GM23248 (cell line): Measurements from ENCODE around the gene SNAP25.

Experiments used
- EZH2 ChIP-seq: fragments of 200-600 bp; sonication (generic); IDR thresholded peaks from 2 replicates; pipeline ENCODE4 v1.6.1; 2018; ENCODE audit warnings: antibody characterized with exemption, mild to moderate bottlenecking; ENCODE audit not compliant: insufficient read depth, poor library complexity, severe bottlenecking
- EZH2phosphoT487 ChIP-seq: fragments of 200-600 bp; sonication (generic); IDR thresholded peaks from 2 replicates; pipeline ENCODE4 v1.6.1; 2018; ENCODE audit warnings: antibody characterized with exemption, moderate library complexity, mild to moderate bottlenecking, low read depth; ENCODE audit not compliant: insufficient read depth

DNA sequence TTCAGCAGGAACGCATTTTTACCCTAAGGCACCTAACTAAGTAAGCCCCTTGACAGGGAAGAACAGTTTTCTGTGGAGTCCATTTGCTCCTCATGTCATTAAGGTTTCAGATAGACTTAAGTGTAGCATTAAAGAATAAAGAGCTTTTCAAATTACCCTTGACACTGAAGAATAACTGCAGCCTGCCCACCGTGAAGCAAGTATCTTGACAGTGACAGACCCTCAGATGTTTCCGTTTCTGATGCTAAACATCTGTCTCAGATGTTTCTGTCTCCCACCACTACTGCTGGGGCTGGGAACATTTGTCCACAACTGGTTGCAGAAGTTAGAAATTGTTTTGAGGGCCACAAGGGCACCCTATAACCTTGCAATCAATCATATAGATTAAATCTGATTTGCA is 50.0 kb downstream of the SNAP25 start:
- TF ChIP-seq EZH2 (no peak), EZH2phosphoT487 (no peak)
